ENCODE results near the gene LHFPL6.
A peak's percentile ranks its signal among the peaks of the same experiment; 100 is the strongest.

Gene LHFPL6

DNA sequence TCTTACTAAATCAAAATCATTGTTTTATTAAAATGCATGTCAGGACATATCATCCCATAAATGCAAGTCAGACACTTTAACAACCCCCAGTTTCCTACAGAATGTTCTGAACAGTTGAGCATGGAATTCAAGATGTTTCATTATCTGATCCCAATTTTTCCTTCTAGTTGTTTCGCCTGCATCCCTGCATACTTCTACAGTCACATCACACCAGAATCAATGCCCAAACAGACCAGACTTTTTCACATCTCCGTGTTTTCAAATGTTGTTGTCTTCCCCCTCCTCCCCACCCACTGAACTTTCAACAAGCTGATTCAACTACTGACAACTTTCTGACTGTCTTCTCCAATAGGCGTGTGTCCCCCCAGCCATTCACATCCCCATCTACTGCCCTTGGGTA lies 48.6 kb downstream of the LHFPL6 start:
- DNase-seq (ENCODE audit: low read depth), result no peak

DNA sequence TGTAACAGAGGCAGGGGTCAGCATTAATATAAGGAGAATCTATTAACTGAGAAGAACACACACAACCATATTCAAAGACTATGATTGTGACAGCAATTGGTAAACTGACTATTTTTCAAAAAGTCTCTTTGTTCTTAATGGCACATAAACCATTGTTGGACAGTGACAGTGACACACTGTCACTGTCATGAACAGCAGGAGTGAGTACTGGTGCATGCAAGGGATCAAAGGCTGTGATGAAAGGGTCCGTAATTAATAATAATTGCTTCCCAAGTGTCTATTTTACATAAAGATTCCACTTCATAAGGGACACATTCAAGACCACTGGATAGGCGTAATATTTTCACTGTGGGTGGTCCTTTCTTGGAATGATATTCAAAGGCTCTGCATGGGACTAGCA lies 50.7 kb downstream of the LHFPL6 start:
- DNase-seq (ENCODE audit: low read depth), result no peak

DNA sequence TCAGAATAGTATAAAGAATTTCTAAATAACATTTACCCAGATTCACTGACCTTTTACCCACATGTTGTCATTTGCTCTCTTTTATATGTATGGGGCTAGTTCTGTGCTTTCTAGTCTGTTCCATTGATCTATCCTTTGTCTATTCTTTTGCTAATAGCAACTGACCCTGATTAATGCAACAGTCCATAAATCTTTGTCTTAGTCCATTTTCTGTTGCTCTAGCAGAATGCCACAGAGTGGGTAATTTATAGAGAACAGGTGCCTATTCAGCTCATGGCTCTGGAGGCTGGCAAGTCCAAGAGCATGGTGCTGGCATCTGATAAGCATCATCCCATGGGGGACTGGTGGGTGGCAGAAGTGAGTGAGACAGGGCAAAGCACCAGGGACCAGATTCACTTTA lies 52.1 kb downstream of the LHFPL6 start:
- DNase-seq (ENCODE audit: low read depth), result no peak

GRCh38 chr13:39547108-39547507 lies 55.9 kb downstream of the LHFPL6 start:
- DNase-seq (ENCODE audit: low read depth), result no peak

GRCh38 chr13:39542361-39542760 lies 60.6 kb downstream of the LHFPL6 start:
- DNase-seq (ENCODE audit: low read depth), result no peak

DNA sequence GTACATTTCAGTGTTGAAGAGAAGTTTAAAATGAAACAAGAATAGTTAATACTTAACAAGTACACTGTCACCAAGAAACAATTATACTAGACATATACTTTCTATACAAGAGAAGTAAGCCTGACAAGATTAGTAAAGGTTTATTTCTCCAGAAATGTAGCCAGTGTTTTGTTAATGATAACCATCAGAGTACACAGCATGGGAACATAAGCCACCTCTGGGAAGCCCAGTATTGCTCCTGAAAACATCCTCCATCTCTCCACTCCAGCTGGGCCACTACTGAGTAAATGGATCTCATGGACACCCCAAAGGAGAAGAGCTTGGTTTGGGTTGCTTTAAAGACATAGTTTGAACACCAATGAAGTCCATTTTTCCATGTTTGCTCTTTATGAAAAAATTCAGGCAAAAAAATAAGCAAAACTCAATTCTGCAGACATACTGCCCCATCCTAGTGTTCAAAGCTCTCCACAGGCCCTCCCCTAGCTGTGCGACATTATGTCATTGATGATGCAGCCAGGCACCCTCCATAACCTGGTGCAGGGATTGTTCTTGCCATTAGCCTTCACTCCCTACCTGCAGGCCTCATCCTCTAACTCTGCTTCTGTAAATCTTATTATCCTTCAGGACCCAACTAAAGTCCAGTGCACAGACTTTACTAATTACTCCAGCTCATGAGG lies 61.9 kb downstream of the LHFPL6 start:
- no peak for DNase-seq (ENCODE audit: low read depth)

GRCh38 chr13:39538816-39539790 lies 63.9 kb downstream of the LHFPL6 start:
- no peak for DNase-seq (ENCODE audit: low read depth)

DNA sequence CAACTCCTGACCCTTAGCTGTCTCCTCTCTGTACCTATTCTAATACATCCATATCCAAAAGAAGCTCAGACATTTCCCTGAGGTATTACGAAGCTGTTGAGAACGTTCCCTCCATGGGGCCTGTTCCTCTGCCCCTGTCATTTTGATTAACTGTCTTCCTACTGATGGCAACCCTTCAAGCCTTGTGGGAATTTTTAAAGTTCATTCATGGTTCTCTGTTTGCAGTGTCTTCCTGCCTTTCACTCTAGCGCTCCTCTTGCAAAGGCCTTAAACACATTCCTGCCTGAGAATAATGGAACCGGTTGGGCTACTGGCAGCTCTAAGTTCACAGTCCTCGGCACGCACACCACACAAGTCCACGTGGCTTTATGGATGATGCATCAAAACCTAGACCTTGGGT lies 66.1 kb downstream of the LHFPL6 start:
- DNase-seq (ENCODE audit: low read depth), result no peak

GRCh38 chr13:39536274-39536673 lies 66.7 kb downstream of the LHFPL6 start:
- DNase-seq (ENCODE audit: low read depth), result no peak

- DNase-seq (ENCODE audit: low read depth), result no peak
Observed at GRCh38 chr13:39533651-39534150, 69.3 kb downstream of the LHFPL6 start.

- no peak for DNase-seq (ENCODE audit: low read depth)
Observed at GRCh38 chr13:39531646-39532045, 71.3 kb downstream of the LHFPL6 start.

- DNase-seq (ENCODE audit: low read depth), result no peak
Observed at GRCh38 chr13:39530916-39531315, 72.1 kb downstream of the LHFPL6 start.

- DNase-seq (ENCODE audit: low read depth), result no peak
Observed at GRCh38 chr13:39528661-39528980, 74.4 kb downstream of the LHFPL6 start.

- DNase-seq (ENCODE audit: low read depth), result peak; percentile 77
Observed at GRCh38 chr13:39527961-39528660, 74.9 kb downstream of the LHFPL6 start.

- no peak for DNase-seq (ENCODE audit: low read depth)
Observed at GRCh38 chr13:39527301-39527700, 75.7 kb downstream of the LHFPL6 start.

DNA sequence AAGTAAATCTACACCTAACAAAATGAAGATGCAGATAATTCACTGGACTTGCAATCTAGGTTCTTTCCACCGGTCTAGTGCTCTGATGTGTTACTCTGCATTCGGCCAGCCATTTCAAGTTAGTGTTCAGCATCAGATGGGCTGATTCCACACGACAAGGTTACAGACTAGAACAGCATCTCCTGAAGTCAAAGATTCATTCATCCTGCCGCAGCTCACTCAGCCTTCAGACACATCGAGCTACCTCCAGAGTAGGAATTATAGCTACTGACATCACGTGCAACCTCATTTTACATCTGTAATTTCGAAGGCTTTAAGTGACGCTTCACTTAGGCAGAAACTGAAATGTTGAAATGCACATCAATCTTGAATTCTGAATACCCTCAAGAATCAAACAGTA lies 76.5 kb downstream of the LHFPL6 start:
- no peak for DNase-seq (ENCODE audit: low read depth)

DNA sequence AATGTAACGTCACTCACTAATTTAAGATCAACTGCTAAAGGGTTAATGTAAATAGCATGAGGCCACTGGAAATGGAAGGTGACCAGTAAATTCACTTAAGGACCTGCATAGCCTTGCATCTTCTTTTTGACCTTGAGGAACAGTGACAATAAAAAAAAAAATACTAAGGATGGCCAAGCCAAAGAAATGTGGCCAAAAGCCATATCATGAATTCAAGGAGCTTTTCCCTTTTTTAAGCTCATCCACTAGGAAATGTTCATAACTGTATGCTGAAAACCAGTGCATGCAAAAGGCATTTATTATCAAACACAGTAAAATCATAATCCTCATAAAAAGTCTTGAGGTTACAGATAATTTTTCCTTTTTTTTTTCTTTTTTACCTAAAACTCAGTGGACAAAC lies 77.5 kb downstream of the LHFPL6 start:
- no peak for DNase-seq (ENCODE audit: low read depth)

GRCh38 chr13:39524795-39525194 lies 78.2 kb downstream of the LHFPL6 start:
- DNase-seq (ENCODE audit: low read depth), result no peak

DNA sequence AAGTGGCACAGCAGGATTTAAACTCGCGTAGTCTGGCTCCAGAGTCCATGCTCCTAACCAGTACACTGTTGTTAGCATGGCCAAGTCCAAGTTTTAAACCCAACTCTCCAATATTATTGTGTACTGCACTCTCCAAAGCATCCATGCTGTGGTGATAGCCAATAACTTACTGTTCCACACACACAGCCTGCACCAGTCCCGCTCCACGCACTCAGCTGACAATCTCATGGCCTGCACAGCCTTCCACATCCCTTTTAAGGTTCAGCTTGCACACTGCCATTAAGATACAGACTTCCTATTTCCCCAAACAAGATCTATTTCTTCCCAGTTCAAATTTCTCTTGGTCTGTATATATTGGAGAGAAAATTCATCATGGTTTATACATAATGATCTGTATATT lies 80.7 kb downstream of the LHFPL6 start:
- DNase-seq (ENCODE audit: low read depth), result no peak

DNA sequence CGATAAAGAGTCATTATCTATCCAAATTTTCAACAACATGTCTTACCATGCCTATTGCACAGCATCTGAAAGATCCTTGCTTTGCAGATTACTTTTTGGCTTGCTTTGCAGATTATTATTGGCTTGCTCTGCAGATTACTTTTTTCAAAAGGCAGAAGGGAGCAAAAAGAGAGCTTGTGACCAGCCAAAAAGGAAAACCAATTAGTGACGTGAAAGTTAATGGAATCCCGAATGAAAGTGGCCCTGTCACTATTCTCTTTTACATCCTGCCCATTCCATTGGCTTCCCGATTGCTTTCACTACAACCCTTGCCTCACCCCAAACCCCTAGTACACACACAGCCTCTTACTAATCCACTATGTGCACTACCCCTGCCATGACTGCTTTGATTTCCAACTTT lies 81.3 kb downstream of the LHFPL6 start:
- DNase-seq (ENCODE audit: low read depth), result no peak

DNA sequence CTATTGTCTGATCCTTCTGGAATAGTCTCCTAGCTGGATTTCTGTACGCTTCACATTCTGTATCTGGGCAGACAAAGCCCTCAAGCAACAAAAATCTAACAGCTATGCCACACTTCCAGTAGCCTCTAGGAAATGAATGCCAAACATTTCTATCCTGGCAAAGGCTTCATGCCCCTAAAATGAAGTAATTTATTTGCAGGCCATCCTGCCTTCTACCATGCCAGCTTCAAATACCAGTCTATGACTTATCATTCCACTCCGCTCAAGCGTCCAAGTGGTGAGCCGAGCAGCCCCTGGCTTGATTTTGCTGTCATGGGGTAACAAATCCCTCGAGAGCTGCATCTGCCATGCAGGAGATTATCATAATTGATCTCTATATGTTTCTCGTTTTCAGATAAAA lies 86.9 kb downstream of the LHFPL6 start:
- no peak for DNase-seq (ENCODE audit: low read depth)

GRCh38 chr13:39515224-39515714 lies 87.7 kb downstream of the LHFPL6 start:
- no peak for DNase-seq (ENCODE audit: low read depth)

DNA sequence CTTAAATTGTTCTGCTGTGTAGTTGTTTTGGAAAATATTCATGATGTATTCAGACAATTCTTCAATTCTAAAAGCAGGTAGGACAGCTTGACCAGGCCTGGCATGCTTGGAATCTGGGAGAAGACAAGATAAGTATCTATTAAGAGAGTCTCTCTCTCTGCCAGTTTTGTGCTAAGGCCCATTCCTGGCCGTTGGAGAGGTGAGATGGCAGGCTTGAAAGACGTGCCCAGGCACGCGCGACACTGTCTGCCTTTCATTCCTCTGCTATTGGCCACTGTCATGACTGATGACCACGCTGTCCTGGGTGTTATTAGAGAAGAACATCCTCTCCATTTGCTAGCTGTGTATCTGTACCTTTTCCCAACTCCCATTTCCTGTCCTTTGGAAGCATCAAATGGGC lies 90.3 kb downstream of the LHFPL6 start:
- no peak for DNase-seq (ENCODE audit: low read depth)

Data from HS-27A (cell line).